Activated B cell treated with CpG ODN at 0.5 μM for 24 hours (primary cell): ENCODE measurements around the gene ULBP2. TPM values are rescaled to one million over a fixed set of nuclear protein-coding genes. Genes with fewer than 3 reads are reported as not detected.
A peak's percentile ranks its signal among the peaks of the same experiment; 100 is the strongest.
"Not testable (repeated sequence)": the region's sequence is repeated elsewhere in the genome, so short reads cannot be mapped to it uniquely, and the experiment has no call there.

Experiments used
- ATAC-seq: fragments of 200-7000 bp; cut with Tn5 transposase; one replicate; pipeline ENCODE4 v1.10.0; 2021; ENCODE audit warnings: low read depth, mild to moderate bottlenecking, moderate library complexity
- CTCF ChIA-PET: fragments of 350-600 bp; sonication (Branson Sonifier 250); formaldehyde crosslinking; loops from one replicate; lab custom pipeline; 2021; ENCODE audit warnings: antibody characterized with exemption; lab: Charles Lee
- POLR2A ChIA-PET: fragments of 350-600 bp; sonication (Branson Sonifier 250); formaldehyde crosslinking; loops from one replicate; lab custom pipeline; 2021; ENCODE audit warnings: antibody characterized with exemption; lab: Charles Lee
- DNase-seq: peaks from one replicate; pipeline ENCODE4 v3.0.0; 2022
- H3K27ac Mint-ChIP-seq: one replicate; pipeline ENCODE4 v1.8.0; 2020; ENCODE audit warnings: mixed read lengths
- H3K27me3 Mint-ChIP-seq: one replicate; pipeline ENCODE4 v1.8.0; 2021; ENCODE audit warnings: mixed read lengths
- H3K36me3 Mint-ChIP-seq: one replicate; pipeline ENCODE4 v1.8.0; 2021; ENCODE audit warnings: low read depth, mixed read lengths
- H3K4me1 Mint-ChIP-seq: one replicate; pipeline ENCODE4 v1.8.0; 2021; ENCODE audit warnings: mixed read lengths
- H3K4me3 Mint-ChIP-seq: one replicate; pipeline ENCODE4 v1.8.0; 2020; ENCODE audit warnings: mild to moderate bottlenecking, mixed read lengths
- H3K9me3 Mint-ChIP-seq: one replicate; pipeline ENCODE4 v1.8.0; 2020; ENCODE audit warnings: mixed read lengths
- intact Hi-C: fragments of 100-400 bp; cut with micrococcal nuclease; formaldehyde crosslinking; loops from one replicate; pipeline ENCODE4 v1.15.1; 2024
- total RNA-seq: library from RNA; stranded (reverse); gene quantifications from 2 replicates; pipeline ENCODE4 v1.2.3, GENCODE V29; 2022
- TF ChIP-seq, protein P1 (sequence below): fragments of 200-600 bp; IDR thresholded peaks from one replicate; pipeline ENCODE4 v1.8.0; 2022; ENCODE audit warnings: antibody characterized with exemption, mild to moderate bottlenecking

Gene ULBP2
- total RNA-seq, 1 donor from 2014 or later = 0.29 TPM

DNA sequence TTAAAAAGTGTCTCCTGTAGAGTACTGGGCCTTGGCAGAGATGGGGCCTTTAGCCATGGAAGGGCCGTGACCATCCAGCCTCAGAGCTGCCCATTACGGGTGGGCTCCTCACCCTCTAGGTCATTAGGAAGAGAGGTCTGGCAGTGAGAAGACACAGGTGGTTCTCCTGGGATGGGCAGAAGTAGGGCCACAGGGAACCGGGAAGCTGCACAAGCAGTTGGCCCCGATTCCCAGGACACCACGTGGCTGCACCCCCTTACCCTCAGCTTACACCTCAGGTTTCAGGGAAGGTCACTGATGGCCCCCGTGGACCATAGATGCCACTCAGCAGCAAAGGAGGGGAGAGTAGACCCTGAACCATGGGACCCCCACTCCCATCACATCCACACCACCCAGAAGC lies 20.5 kb upstream of the ULBP2 start:
- peaks cover 29% of the 10 kb centered on the region for H3K4me1 Mint-ChIP-seq
- no peaks in the 10 kb centered on the region for H3K9me3 Mint-ChIP-seq
- intact Hi-C loops = loop anchor here (10.0 kb wide), 1 partner anchor 197 kb away; no protein-coding TSS in a partner anchor
- ATAC-seq = no peak
- no peak for DNase-seq
- CTCF ChIA-PET = no interaction called here
- no peaks in the 10 kb centered on the region for H3K36me3 Mint-ChIP-seq
- TF ChIP-seq, protein P1, sequence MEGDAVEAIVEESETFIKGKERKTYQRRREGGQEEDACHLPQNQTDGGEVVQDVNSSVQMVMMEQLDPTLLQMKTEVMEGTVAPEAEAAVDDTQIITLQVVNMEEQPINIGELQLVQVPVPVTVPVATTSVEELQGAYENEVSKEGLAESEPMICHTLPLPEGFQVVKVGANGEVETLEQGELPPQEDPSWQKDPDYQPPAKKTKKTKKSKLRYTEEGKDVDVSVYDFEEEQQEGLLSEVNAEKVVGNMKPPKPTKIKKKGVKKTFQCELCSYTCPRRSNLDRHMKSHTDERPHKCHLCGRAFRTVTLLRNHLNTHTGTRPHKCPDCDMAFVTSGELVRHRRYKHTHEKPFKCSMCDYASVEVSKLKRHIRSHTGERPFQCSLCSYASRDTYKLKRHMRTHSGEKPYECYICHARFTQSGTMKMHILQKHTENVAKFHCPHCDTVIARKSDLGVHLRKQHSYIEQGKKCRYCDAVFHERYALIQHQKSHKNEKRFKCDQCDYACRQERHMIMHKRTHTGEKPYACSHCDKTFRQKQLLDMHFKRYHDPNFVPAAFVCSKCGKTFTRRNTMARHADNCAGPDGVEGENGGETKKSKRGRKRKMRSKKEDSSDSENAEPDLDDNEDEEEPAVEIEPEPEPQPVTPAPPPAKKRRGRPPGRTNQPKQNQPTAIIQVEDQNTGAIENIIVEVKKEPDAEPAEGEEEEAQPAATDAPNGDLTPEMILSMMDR = no peak
- no peak overlapping the region for H3K4me3 Mint-ChIP-seq
- no peak overlapping the region for H3K27ac Mint-ChIP-seq
- peaks cover 66% of the 10 kb centered on the region for H3K27me3 Mint-ChIP-seq
- POLR2A ChIA-PET = no interaction called here

DNA sequence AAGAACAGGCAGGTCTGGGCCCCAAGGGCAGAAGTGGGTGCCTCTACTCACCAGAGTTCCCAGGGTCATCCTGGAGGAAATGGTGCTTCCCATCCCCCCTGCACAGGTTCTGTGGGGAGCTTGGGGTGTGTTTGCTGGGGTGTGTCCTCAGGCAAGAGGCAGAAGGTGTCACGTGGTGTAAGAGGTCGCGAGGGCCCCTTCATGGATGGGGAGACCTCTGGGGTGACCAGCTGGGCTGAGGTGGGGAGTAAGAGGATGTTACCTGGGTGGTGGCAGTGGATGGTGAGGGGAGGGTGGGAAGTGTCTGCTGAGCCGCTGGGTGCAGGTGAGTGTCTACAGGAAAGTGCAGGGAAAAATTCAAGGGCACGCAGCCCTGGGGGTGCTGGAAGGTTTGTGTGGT lies 19.7 kb upstream of the ULBP2 start:
- ATAC-seq, H3K9me3 Mint-ChIP-seq, CTCF ChIA-PET, H3K27ac Mint-ChIP-seq, POLR2A ChIA-PET, H3K36me3 Mint-ChIP-seq: not testable (repeated sequence)
- Mint-ChIP-seq H3K4me3 (peak overlapping the region; percentile 28), H3K27me3 (peaks cover 69% of the 10 kb centered on the region), H3K4me1 (peaks cover 31% of the 10 kb centered on the region)
- peak; percentile 14 for DNase-seq
- intact Hi-C loops = loop anchor here (2.0 to 10.0 kb wide), 2 partner anchors 57 to 197 kb away; partner anchors contain the start of gene LRP11

DNA sequence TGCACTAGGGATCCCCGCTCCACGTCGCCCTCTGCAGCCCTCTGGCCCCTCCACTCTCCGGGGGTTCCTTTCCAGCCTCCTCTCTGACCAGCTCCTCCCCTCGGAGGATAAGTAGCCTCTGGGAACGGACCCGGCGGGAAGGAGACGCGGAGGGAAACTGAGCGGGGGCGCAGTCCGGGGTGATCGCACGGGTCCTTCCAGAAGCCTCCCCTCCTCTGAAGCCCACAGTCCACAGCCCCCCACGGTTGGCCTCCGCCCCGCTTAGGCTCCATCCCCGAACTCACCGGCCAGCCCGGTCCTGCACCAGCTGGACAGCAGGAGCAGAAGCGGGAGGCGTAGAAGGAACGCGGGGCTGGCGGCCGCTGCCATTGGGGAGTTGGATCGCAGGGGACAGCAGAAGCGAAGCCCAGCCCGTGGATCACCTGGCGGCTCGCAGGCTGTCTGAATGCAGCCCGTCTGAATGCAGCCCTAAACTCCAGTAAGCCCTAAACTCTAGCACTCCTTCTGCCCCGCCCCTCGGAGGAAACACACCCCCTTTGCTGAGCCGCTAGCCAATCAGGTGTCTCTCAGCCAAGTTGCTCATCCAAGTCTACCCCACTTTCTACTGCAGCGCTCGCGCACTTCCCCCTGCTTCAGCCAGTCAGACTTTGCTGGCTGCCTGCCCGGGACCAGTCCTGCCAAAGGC lies 19.0 kb upstream of the ULBP2 start, which contains the start of gene RAET1G:
RAET1G (minus strand) TSS at position 480 of the 685 bp plus-strand sequence; CDS start at position 369, 111 bp downstream.
- intact Hi-C loops = loop anchor here (2.0 to 10.0 kb wide), 2 partner anchors 58 to 198 kb away; partner anchors contain the start of gene LRP11
- Mint-ChIP-seq H3K9me3 (no peaks in the 10 kb centered on the region), H3K27me3 (peaks cover 73% of the 10 kb centered on the region), H3K36me3 (no peaks in the 10 kb centered on the region), H3K4me1 (peaks cover 31% of the 10 kb centered on the region), H3K4me3 (peak within 1 kb of the TSS; percentile 77), H3K27ac (no peak within 1 kb of the TSS)
- DNase-seq (peak; percentile 54), ATAC-seq (peak; percentile 96)
- ChIA-PET CTCF (interaction anchor here (0.6 kb wide), 1 partner anchor 375 kb away, joined by 4 read pairs; no protein-coding TSS in a partner anchor), POLR2A (no interaction called here)
- TF ChIP-seq, protein P1 = no peak

DNA sequence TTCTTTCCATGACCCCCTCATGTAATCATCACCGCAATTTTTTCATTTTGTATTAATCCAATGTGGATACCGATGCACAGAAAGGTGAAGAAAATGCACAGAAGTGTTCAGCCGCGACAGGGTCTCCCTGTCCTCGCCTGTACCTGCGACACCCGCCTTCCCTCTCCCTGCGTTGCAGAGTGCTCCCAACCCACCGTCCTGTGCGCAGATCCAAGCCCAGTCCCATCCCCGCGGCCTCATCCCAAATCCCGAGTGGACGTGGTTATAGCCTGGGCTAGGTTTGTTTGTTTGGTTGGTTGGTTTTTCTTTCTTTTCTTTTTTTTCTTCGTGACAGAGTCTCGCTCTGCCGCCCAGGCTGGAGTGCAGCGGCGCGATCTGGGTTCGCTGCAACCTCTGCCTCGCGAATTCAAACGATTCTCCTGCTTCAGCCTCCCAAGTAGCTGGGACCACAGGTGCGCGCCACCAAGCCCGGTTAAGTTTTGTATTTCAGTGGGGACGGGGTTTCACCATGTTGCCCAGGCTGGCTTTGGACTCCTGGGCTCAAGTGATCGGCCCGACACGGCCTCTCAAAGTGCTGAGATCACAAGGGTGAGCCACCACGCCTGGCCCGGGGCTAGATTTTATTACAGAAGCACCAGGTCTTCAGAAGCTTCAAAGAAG lies 18.4 kb upstream of the ULBP2 start:
- Mint-ChIP-seq H3K27ac (no peak overlapping the region), H3K4me1 (peaks cover 31% of the 10 kb centered on the region), H3K27me3 (peaks cover 74% of the 10 kb centered on the region), H3K36me3 (no peaks in the 10 kb centered on the region), H3K4me3 (peak overlapping the region; percentile 77), H3K9me3 (no peaks in the 10 kb centered on the region)
- DNase-seq (no peak), ATAC-seq (peak; percentile 9)
- intact Hi-C loops = loop anchor here (2.0 to 10.0 kb wide), 2 partner anchors 59 to 199 kb away; partner anchors contain the start of gene LRP11
- ChIA-PET CTCF (interaction anchor here (0.6 to 1.1 kb wide), 3 partner anchors 57 to 375 kb away, joined by 3 to 4 read pairs (median 3); no protein-coding TSS in a partner anchor), POLR2A (no interaction called here)
- TF ChIP-seq, protein P1 = no peak

DNA sequence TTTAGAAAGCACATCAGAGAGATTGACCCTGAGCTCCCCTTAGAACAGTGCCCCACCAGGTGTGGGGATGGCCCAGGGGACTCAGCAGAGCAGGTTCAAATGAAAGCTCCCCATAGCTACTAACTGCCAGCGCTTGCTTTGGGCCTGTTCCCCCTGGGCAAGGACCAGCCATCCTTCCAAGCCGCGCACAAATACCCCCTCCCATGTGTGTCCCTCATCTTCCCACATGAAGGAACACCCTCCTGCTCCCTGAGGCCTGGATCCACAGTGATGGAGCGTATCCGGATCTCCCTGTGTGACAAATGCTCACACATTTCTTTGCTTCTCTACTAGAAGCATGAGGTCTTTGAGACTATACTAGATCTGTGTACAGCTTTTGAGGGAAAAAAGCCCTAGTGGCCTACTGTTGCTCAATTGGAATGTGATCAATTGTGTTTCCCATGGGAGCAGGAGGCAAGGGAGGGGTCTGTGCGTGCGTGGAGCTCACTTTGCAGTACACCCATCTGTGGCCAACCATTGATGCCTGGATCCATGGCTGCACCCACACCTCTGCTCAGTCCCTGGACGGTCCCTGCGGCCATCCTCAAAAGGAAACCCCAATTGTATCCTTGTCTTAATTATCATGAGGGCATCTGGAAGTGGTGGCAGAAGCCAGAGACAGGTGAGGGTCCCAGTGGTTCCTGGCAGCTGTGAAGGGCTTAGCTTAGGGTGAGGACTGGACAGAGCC lies 17.4 kb upstream of the ULBP2 start:
- H3K27me3 Mint-ChIP-seq = peaks cover 80% of the 10 kb centered on the region
- ATAC-seq = no peak
- TF ChIP-seq, protein P1 = no peak
- intact Hi-C loops = loop anchor here (10.0 kb wide), 1 partner anchor 200 kb away; no protein-coding TSS in a partner anchor
- CTCF ChIA-PET = interaction anchor here (0.7 to 1.1 kb wide), 2 partner anchors 58 to 90 kb away, joined by 3 read pairs; no protein-coding TSS in a partner anchor
- no peak overlapping the region for H3K4me3 Mint-ChIP-seq
- H3K9me3 Mint-ChIP-seq = no peaks in the 10 kb centered on the region
- H3K27ac Mint-ChIP-seq = no peak overlapping the region
- POLR2A ChIA-PET = no interaction called here
- no peaks in the 10 kb centered on the region for H3K36me3 Mint-ChIP-seq
- DNase-seq = no peak
- H3K4me1 Mint-ChIP-seq = peaks cover 31% of the 10 kb centered on the region
